Muscle of arm (tissue), 12 donors: ENCODE results near the gene TJP2. TPM values are rescaled to one million over a fixed set of nuclear protein-coding genes. Genes with fewer than 3 reads are reported as not detected.
"Not testable (repeated sequence)": the region's sequence is repeated elsewhere in the genome, so short reads cannot be mapped to it uniquely, and the experiment has no call there.

Source experiments
- DNase-seq: peaks from one replicate; pipeline ENCODE4 v3.0.0-alpha.2; 2013
- polyA plus RNA-seq, 12 donors: library from polyadenylated mRNA; unstranded; fragments of 120-200 nt; gene quantifications; one replicate each; pipeline ENCODE4 v1.2.1, GENCODE V29; 2013; ENCODE audit not compliant: insufficient read length in 12 of 12

TJP2 gene
- polyA plus RNA-seq, 12 donors, result 10.2 to 45.1 (median 15.6) TPM; not detected in 1

DNA sequence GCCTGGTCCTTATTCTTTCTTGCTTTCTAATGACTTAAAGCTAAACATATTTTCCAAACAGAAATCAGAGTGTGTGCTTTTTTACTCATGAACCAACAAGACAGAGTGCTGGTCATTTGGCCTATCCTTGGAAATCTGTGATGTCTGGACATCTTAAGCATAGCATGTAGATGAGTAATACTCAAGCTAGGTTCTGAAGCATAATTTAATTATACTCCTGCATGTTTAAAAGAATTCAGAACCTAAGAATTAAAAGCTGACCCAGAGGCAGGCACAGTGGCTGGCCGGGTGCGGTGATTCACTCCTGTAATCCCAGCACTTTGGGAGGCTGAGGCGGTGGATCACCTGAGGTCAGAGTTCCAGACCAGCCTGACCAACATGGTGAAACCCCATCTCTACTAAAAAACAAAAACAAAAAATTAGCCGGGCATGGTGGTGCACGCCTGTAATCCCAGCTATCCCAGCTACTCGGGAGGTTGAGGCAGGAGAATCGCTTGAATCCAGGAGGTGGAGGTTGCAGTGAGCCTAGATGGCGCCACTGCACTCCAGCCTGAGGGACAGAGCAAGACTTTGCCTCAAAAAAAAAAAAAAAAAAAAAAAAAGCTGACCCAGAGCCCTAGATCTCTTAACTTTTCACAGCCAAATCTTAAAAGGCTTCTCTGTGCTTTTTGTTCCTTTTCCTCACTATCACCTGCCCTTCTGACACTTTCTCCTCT is 16.2 kb upstream of the TJP2 start:
- DNase-seq, result no peak

DNA sequence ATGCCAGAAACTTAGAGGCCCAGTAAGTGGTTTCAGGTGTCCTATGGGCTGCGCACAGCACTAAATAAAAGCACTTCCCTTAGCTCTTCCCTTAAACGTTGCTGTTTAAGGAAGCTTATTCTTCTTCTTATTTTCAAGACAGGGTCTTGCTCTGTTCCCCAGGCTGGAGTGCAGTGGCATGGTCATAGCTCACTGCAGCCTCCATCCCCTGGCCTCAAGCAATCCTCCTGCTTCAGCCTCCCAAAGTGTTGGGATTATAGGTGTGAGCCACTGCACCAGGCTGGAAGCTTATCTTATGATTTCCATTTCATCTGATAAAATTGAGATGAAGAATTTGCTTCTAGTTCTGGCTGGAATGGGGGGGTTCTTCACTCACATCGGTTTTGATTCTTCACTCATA is 15.6 kb upstream of the TJP2 start:
- DNase-seq, result no peak

DNA sequence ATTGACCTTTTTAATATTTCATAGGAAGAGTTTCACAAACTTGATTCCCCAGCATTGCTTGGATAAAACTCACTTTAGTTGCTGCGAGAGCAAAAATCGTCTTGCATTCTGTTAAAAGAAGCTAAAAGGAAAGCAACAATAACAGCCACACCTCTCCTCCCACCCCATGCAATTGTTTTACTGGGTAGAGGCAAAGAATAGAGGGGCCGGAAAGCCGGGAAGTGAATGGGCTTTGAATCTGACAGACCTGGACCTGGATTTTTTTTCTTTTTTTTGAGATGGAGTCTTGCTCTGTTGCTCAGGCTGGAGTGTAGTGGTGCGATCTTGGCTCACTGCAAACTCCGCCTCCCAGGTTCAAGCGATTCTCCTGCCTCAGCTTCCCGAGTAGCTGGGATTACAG is 9.5 kb upstream of the TJP2 start:
- DNase-seq, result not testable (repeated sequence)

DNA sequence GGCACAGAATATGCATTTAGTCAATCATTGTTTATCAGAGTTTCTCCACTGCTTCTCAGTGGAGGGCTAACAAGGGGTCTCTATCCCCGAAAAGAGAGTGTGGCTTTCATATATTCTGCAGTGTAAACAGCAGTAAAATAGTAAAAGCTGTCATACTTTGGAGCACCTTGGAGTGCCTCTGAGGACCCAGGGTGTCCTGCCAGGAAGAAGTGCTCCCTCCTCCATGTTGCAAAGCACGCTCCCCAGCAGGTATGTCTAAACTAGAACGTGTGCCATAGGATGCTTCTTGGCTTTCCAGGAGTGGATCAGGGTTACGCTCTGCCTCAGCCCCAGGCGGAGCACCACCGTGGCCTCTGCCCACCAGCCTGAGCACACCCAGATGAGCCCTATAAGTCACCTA is 8.5 kb upstream of the TJP2 start:
- DNase-seq, result no peak

DNA sequence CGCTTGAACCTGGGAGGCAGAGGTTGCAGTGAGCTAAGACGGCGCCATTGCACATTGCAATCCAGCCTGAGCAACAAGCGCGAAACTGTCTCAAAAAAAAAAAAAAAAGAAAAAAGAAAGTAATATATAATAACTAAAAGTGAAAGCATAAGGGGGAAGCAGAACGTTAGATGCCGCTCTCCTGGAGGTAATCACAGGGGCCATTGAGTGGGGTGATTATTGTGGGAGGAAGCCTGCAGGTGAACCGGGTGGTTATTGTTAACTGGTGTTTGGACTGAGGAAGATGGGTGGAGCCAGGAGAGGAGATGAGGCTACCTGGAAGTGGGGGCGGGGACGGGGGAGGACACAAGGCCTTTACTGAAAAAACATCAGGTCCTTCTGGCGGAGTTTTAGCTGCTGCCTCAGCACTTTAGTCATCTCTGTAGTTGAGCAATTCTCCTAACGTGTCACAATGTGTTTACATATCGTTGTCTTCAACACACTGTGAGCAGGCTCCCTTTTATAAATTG is 5.3 kb upstream of the TJP2 start:
- no peak for DNase-seq

DNA sequence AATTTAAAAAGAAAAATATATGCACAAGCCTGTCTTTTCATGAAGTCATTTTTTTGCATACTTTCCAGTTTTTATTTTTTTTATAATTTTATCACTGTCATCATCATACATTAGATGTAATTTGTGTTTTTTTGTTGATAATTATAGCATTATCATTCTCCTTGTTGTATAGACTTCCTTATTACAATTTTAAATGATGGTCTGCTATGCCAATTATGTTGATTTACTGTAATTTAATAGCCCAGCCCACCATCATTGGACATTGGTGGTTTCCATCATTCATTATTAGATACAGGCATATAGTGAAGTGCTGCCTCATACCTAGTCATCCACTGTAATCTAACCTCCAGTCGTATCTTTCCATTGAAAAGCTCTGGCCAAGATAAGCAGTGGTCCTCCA is 3.8 kb upstream of the TJP2 start:
- no peak for DNase-seq

DNA sequence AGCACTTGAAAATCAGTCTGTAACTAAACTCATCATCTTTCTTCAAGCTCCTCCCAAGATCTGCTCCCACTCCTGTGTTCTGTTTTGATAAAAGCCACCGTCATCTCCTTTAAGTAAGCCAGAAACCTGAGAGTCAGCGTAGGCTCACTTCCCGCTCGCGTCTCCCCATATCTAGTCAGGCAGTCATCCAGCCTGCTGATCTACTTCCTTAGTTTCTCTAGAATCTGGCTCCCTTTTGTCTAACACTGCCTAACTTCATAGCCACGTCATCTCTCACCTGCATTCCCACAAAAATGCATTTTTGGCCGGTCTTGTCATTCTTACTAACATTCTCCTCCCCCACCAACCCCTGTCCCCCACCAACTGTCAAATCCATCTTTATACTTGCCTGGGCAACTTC is 3.0 kb upstream of the TJP2 start:
- DNase-seq, result no peak

DNA sequence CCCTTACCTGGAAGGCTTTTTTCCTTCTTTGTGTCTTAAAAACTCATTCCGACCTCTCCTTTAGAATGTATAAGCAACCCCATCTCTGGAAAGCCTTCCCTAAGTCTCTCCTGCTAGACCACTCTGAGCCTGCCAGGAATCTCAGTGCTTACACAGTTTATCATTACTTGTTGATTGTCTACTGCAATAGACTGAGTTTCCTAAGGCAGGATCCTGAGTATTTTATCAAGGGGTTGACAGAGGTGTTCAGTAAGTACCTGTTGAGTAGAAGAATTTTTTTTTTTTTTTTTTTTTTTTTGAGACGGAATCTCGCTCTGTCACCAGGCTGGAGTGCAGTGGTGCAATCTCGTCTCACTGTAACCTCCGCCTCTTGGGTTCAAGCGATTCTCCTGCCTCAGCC is 2.6 kb upstream of the TJP2 start:
- DNase-seq, result no peak

DNA sequence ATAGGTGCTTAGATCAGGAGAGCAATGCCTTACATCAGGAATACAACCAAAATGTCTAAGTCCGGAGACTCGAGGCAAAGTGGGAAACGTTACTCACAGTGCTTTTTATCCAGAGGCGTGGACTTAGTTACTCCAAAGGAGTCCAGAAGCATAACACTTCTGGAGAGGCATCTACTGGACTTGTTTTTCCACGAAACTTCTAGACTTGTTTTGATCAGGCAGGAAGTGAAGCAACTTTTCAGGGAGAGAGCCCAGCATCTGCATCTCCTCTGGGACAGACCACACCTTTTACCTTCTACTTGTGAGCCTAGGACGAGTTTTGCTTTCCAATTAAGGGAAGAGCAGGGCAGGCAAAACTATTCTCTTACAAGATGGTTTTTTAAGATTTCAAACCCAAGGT is 1.2 kb upstream of the TJP2 start:
- DNase-seq, result no peak

DNA sequence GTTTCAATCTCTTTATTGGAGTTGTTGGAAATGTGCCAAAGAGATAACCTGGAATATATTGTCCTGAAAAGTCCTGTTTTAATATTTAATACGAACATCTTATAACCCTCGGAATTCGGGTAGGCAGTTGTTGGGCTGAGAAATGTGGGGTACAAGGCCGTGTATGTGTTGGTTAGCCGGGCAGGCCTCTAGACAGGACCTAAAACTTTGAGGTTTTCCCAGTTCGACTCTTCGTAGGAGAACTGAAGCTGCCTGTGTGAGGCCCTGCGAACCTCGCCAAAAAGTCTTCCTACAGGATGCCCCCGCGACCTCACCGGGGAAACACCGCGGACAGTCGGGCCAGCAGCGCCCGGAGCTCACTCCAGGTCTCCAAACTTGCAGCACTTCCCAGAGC is 583 bp upstream of the TJP2 start:
- no peak for DNase-seq

DNA sequence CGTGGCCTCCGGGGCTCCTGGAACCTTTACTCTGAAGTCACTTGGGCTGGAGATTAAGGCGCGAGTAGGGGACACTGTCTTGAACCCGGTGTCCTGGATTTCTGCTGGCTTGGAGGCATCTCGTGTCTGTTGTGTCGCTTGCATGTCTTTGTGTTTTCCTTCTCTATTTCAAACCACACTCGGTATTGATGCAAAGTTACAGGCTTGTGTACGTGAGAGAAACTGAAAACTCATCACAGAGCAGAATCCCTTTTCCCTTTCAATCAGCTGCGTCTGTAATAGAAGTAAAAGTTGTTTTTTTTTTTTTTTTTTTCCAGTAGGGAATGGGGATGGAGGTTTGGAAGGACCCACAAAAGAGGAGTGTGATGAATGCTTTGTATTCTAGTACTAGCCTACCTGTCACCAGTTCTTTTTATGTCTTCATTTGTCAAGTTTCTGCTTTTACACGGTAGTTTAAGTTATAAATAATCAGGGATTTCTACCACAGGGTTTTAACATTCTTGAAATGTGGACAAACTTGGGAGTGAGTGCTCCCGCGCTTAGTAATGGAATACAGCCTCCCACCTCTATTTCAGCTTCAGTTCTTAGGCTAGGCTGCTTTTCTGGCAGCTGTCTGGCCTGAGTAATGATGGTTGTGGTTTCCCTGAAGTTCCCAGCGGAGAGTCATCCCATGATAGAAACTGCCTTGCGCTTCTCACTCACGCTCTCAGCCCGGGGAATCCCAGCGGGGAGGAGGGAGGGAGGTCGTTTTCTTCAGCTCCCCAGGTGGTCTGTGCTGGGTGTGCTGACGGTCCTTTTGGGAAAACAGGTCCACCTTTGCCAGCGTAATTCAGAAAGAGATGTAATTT is 763 bp downstream of the TJP2 start:
- DNase-seq, result no peak

DNA sequence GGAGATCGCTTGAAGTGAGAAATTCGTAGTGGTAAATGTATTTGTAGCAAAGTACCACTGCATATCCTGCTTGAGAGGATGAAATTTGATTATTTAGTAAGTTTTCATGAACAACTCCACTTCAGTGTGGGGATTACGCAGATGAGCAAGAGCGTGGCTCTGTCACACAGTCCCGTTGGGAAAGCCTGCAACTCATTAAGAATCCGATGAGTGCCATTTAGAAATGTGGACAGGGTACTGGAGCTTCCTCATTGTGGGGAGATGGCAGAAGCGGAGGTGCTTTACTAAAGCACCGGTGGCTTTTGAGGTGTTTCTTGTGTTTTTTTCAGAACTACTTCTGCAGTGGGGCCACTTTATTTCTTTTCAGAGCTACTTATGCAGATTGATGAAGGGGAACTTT is 1.4 kb downstream of the TJP2 start:
- no peak for DNase-seq

DNA sequence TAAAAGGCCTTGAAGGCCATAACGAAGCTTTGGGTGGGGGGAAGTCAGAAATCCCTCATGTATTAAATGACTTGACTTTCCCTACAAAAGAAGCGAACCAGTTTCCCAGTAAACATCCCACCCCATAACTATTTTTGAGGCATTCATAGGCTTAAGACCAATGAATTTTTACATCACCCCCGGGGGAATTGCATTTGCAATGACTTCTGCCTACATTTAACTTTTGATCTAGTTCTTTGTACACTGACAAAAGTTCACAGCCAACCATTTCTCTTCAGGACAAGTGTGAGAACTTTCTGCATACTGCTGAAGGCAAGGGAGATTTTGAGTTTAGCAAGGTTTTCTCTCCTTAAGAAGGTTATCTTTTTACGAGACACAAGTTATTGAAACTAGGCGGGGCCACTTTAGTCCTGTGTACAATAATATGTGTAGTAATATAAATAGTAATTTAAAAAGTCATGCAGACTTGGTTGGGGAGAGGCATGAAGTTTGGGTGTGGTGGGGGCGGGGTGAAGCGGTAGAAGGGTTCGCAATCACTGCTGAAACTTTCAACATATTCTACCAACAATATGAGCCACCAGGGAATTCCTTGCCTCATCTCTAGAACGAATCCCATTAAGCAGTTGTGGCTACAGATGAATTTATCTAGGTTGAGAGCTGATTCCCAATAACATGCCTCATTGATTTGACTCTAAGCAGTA is 2.5 kb downstream of the TJP2 start:
- no peak for DNase-seq

DNA sequence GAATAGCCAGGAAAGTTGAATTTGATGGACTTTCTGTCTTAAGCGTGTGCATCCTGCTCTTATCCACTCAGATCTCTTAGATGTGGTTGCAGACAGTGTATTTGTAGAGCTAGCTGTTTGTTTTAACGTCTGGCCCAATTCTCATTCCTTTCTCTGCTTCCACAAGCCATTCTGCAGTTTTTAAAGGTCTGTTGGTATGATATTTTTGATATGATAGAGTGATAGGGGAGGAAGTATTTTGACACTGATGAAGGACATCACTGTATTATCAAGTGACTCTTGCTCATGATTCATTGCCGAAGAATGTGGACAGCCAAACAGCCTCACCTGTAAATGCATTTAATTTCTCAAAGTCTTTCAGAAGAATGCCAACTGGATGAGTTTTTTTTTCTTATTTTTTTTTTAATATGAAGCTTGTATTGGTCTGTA is 4.5 kb downstream of the TJP2 start:
- DNase-seq, result no peak

DNA sequence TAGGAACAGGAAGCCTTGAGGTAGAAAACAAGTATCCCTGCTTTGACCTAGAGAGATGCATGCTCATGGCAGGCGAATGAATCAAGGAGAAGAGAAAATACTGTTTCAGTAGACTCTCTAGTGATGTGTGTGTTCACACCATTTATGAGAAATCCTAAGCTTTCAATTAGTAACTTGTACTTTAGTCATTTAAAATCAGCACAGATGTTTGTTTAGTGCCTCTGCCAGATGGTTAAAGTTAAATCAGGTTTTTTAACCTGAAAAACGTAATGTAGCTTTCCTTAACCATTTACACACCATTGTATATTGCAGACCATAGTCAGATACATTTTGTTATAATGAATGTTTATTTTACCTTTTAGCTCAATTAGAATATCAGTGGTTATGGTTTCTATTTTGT is 5.0 kb downstream of the TJP2 start:
- DNase-seq, result no peak

DNA sequence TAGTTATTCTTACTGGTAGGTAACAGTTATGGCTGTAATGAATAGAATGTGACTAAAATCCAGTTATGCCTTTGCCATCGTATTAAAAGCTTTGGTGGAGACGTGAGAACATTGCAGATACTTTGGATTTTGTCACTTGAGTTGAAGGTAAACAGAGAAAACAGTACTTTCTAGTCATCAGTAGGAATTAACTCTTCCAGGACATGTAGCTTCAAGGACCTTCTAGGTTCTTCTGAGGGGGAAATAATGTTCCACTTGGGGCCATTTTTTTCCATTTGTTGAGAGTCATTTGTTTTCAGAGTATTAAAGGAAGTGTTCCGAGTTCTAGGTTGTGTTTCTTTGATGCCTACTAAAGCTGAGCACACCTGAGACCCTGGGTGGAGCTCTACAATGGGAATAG is 6.1 kb downstream of the TJP2 start:
- no peak for DNase-seq

DNA sequence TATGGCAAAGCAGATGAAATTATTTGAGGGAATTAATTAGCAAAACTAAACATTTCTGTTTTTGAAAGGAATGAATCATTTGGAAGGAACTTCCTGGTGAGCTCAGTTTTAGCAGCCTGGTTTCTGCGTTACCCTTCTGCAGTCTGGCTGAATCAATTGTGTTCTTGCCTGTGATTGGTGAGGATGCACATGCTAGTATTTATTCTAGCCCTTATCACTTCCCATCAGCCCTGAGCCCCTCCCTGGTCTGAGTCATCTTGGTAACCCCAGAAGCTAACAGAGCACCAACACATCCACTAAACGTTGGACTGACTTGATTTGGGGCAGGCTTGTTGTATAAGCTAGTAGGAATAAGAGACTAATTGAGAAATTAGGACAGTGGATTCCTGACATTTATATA is 6.6 kb downstream of the TJP2 start:
- DNase-seq, result no peak

DNA sequence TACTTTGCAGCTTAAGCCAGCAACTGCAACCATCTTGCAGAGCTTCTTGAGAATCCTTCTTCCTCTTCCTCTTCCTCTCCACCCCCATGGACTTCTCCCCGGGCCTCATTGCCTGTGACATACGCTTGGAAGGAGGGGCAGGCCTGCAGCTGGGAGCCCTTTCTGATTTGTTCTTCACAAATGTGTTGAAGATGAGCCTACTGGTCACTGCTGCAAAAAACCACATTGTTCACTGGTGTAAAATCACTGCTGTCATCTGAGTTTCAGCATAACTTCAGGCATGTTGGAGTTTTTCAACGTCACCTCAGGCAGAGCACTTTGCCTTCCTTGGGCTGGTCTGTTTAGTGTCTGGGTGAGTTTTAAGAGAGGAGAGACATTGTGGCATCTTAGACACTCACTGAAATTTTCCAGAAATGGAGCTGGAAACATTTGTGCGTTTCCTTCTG is 7.9 kb downstream of the TJP2 start:
- no peak for DNase-seq

DNA sequence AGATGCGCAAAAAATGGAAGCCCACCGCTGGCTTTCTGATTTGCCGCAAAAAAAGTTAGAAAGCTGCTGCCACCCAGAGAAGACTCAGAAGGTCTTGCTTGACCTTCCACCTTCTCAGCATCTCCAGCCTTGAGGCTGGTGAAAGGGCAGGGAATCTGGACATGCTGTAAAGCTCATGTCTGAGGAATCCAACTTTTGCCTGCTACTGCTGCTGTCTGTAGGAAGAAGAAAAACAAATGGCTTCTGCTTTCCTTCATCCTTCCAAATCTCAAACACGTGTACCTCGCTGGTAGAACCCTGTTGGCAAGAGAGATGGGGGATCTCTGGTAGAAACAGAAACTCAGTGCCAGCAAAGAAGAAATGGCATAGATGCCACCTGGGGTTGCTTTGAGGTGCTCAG is 10.2 kb downstream of the TJP2 start:
- no peak for DNase-seq

DNA sequence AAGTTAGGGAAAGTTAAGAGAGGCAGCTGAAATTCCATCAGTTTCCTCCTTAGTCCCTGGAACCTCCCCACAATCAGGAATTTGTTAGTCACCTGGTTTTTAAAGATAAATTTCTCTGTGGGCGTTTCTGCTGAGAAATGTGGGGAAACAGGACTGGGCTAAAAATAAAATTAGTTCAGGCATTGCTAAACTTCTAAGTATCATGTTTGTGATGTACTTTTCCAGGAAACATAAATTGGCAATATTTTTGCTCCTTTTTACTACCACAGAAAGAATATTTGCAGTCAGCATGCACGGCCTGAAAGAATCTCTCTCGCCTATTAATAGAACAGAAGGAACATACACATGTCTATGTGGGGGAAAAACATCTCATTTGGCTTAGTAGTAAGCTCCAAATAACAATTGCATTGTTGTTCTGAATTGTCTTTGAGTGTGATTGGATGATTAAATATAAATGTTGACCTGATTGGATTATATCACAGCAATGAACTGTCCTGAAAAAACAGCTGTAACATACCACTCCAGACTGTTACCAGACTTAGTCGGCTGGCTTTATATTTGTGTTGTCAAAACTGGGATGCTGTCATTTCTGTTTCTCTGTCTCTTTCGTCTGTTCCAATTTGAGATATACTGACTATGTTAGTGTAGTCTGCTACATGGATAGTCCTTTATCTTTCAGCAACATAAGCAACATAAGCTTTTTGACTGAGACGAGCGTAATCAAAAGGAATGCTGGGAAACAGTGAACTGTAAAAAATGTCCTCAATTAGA is 12.9 kb downstream of the TJP2 start:
- no peak for DNase-seq

DNA sequence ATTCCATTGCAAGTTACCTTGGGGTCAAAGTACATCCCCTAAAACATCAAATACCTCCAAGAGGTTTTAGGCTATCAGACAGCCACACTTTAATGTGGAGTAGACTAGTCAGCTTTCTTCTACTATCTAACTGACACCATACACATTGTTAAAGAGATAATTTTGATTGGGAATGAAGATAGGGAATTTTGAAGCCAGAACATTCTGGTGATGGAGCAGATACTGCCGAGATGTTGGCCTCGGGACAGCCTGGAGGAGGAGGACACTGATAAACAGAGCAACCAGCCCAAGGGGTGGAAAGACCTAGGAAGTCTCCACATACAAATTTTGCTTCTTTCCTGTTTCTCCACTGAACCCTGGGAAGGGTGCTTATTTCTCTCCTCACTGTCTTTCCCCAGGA is 14.9 kb downstream of the TJP2 start:
- DNase-seq, result no peak
